Neutrophil (primary cell): ENCODE results near the gene CYP2W1.

Experiments
- H3K27ac ChIP-seq: fragments of 200-600 bp; sonication (generic); 2 replicates; pipeline ENCODE4 v1.5.1; 2016; ENCODE audit warnings: mild to moderate bottlenecking, moderate library complexity
- H3K27me3 ChIP-seq: fragments of 200-600 bp; sonication (generic); 2 replicates; pipeline ENCODE4 v1.6.0; 2016; ENCODE audit warnings: mild to moderate bottlenecking
- H3K36me3 ChIP-seq: fragments of 200-600 bp; sonication (generic); 2 replicates; pipeline ENCODE4 v1.5.1; 2017
- H3K4me1 ChIP-seq, 2 experiments: fragments of 200-600 bp in 1 of 2; sonication (generic) in 1 of 2; 1 replicate in 1 of 2; 2 replicates in 1 of 2; pipeline versions ENCODE4 v1.5.1 to v1.6.1; 2013 to 2016; ENCODE audit warnings: low read depth in 1 of 2, low read length in 1 of 2, mild to moderate bottlenecking in 1 of 2, moderate library complexity in 1 of 2; ENCODE audit not compliant: control insufficient read depth in 1 of 2, insufficient read depth in 1 of 2
- H3K4me3 ChIP-seq, 2 experiments: fragments of 200-600 bp in 1 of 2; sonication (generic) in 1 of 2; 1 replicate in 1 of 2; 2 replicates in 1 of 2; pipeline ENCODE4 v1.5.1; 2013 to 2016; ENCODE audit warnings: low read depth in 1 of 2, low read length in 1 of 2, mild to moderate bottlenecking in 1 of 2, moderate library complexity in 1 of 2
- H3K9me3 ChIP-seq: fragments of 200-600 bp; sonication (generic); 2 replicates; pipeline ENCODE4 v1.5.1; 2016
- TF ChIP-seq, protein P1 (sequence below): fragments of 200-600 bp; sonication (generic); IDR thresholded peaks from 2 replicates; pipeline ENCODE4 v1.5.1; 2016; ENCODE audit warnings: antibody characterized with exemption

CYP2W1 gene

DNA sequence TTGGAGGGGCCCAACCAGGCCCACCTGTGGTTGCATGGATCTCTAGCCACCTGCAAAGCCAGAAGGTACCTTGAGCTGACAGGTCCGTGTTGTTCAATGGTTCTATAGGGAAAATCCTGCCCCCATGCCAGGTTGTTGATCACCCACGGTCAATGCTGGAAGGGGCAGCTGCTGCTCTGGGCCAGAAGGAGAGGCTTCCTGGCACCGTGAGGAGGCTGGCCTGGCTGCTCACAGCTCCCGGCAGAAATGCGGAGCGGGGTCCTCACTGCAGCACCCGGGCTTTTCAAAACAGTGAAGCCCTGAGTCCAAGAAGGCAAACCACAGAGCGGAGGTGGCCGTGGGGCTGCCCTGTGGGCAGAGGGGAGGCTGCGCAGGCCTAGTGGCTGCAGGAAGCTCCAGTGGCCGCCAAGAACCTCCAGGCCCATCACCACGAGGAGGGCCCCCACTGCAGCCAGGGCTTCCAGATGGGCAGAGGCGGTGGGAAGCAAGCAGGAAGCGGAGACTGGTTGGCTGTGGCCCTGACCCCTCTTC is 36.3 kb downstream of the CYP2W1 start:
- Histone ChIP-seq H3K27ac (no peak overlapping the region), H3K4me3 (no peak overlapping the region), H3K27me3 (peaks cover under 1% of the 10 kb centered on the region), H3K4me1 (peaks cover 2 to 3% of the 10 kb centered on the region in 2 experiments), H3K36me3 (no peaks in the 10 kb centered on the region), H3K9me3 (peaks cover 12% of the 10 kb centered on the region)
- TF ChIP-seq, protein P1, sequence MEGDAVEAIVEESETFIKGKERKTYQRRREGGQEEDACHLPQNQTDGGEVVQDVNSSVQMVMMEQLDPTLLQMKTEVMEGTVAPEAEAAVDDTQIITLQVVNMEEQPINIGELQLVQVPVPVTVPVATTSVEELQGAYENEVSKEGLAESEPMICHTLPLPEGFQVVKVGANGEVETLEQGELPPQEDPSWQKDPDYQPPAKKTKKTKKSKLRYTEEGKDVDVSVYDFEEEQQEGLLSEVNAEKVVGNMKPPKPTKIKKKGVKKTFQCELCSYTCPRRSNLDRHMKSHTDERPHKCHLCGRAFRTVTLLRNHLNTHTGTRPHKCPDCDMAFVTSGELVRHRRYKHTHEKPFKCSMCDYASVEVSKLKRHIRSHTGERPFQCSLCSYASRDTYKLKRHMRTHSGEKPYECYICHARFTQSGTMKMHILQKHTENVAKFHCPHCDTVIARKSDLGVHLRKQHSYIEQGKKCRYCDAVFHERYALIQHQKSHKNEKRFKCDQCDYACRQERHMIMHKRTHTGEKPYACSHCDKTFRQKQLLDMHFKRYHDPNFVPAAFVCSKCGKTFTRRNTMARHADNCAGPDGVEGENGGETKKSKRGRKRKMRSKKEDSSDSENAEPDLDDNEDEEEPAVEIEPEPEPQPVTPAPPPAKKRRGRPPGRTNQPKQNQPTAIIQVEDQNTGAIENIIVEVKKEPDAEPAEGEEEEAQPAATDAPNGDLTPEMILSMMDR = no peak

GRCh38 chr7:1019789-1020610 is 37.0 kb downstream of the CYP2W1 start:
- Histone ChIP-seq H3K36me3 (no peaks in the 10 kb centered on the region), H3K4me1 (peaks cover 7 to 8% of the 10 kb centered on the region in 2 experiments), H3K27me3 (peaks cover 7% of the 10 kb centered on the region), H3K27ac (no peak overlapping the region), H3K9me3 (peaks cover 12% of the 10 kb centered on the region), H3K4me3 (no peak overlapping the region)
- TF ChIP-seq, protein P1 = no peak

DNA sequence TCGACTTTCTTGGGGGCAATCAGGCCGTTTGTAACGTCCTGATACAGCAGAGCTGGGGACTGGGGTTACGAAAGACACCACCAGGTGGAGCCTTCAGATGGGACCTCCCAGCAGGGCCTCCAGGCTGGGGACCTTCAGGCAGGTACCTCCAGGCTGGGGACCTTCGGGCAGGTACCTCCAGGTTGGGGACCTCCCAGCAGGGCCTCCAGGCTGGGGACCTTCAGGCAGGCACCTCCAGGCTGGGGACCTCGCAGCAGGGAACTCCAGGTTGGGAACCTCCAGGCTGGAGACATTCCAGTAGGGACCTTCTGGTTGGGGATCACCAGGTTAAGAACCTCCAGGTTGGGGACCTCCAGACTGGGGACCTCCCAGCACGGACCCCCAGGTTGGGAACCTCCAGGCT is 37.9 kb downstream of the CYP2W1 start:
- TF ChIP-seq, protein P1 = no peak
- H3K9me3 ChIP-seq = peaks cover 12% of the 10 kb centered on the region
- no peak overlapping the region for H3K4me3 ChIP-seq
- no peak overlapping the region for H3K27ac ChIP-seq
- peaks cover 7 to 8% of the 10 kb centered on the region in 2 experiments for H3K4me1 ChIP-seq
- H3K36me3 ChIP-seq = no peaks in the 10 kb centered on the region
- peaks cover 12% of the 10 kb centered on the region for H3K27me3 ChIP-seq

- Histone ChIP-seq H3K9me3 (peaks cover 12% of the 10 kb centered on the region), H3K4me1 (peaks cover 7 to 8% of the 10 kb centered on the region in 2 experiments), H3K27me3 (peaks cover 17% of the 10 kb centered on the region), H3K36me3 (no peaks in the 10 kb centered on the region), H3K27ac (no peak overlapping the region), H3K4me3 (no peak overlapping the region)
- TF ChIP-seq, protein P1 = no peak
These were observed 38.4 kb downstream of the CYP2W1 start for GRCh38 chr7:1021366-1021765.

GRCh38 chr7:1021931-1022330 is 39.0 kb downstream of the CYP2W1 start:
- no peak overlapping the region for H3K4me3 ChIP-seq
- H3K27ac ChIP-seq = no peak overlapping the region
- H3K4me1 ChIP-seq = peaks cover 7 to 8% of the 10 kb centered on the region in 2 experiments
- TF ChIP-seq, protein P1 = no peak
- peaks cover 12% of the 10 kb centered on the region for H3K9me3 ChIP-seq
- peaks cover 23% of the 10 kb centered on the region for H3K27me3 ChIP-seq
- H3K36me3 ChIP-seq = no peaks in the 10 kb centered on the region
